ENCODE results near the gene DHFR2. TPM values are rescaled to one million over a fixed set of nuclear protein-coding genes. Genes with fewer than 3 reads are reported as not detected.

Gene DHFR2
- total and polyA plus RNA-seq, 2 of the 4 experiments (the other 2 are of a cell fraction), result 1.1 to 2.3 TPM

- Histone ChIP-seq H4K8ac (ENCODE audit: low read depth in 2 of 2, low read length in 2 of 2) (no peak overlapping the region), H3K4ac (ENCODE audit: low read depth, low read length) (no peak overlapping the region), H4K5ac (ENCODE audit: low read depth, low read length) (no peak overlapping the region), H3K14ac (replicated peaks; ENCODE audit: low read depth, low read length) (no peak overlapping the region), H3K79me1 (ENCODE audit: low read depth in 1 of 2, low read length in 2 of 2) (no peaks in the 10 kb centered on the region), H3K4me3 (ENCODE audit: insufficient read depth, low read depth, low read length) (no peak overlapping the region), H3K4me1 (ENCODE audit: control insufficient read depth, insufficient read depth, low read length) (no peaks in the 10 kb centered on the region), H2AK9ac (replicated peaks; ENCODE audit: low read depth, low read length, poor library complexity) (no peak overlapping the region), H4K91ac (ENCODE audit: insufficient read depth, low read depth, low read length) (no peak overlapping the region), H2AK5ac (ENCODE audit: low read depth, low read length) (no peak overlapping the region), H3K36me3 (ENCODE audit: control insufficient read depth, insufficient read depth, low read length) (no peaks in the 10 kb centered on the region), H3K27ac (ENCODE audit: insufficient read depth, low read length) (no peak overlapping the region), H3K18ac (ENCODE audit: low read depth, low read length) (no peak overlapping the region), H2AFZ (replicated peaks; ENCODE audit: low read length, poor library complexity) (no peak overlapping the region), H3K56ac (ENCODE audit: extremely low read depth, insufficient read depth, low read length) (no peak overlapping the region), H3K27me3 (ENCODE audit: control insufficient read depth, insufficient read depth, low read length) (no peaks in the 10 kb centered on the region), H3K4me2 (ENCODE audit: low read depth, low read length) (no peak overlapping the region), H3K9ac (ENCODE audit: low read depth, low read length) (no peak overlapping the region), H2BK15ac (ENCODE audit: low read depth, low read length) (no peak overlapping the region), H3K9me1 (ENCODE audit: insufficient read depth, low read length) (no peaks in the 10 kb centered on the region), H4K20me1 (ENCODE audit: insufficient read depth, low read length) (no peaks in the 10 kb centered on the region), H2BK120ac (ENCODE audit: low read depth, low read length) (no peak overlapping the region), H3K9me3 (ENCODE audit: control insufficient read depth, insufficient read depth, low read length) (no peaks in the 10 kb centered on the region), H2BK20ac (ENCODE audit: low read depth, low read length) (no peak overlapping the region), H2BK5ac (ENCODE audit: low read depth, low read length, poor library complexity, severe bottlenecking) (no peak overlapping the region), H3K23ac (ENCODE audit: low read depth, low read length) (no peak overlapping the region)
- intact Hi-C loops (cut with micrococcal nuclease), result no loop called here
- CTCF ChIA-PET, result no interaction called here
- TF ChIP-seq CTCF (conservative IDR thresholded peaks at IDR 0.05; ENCODE audit: low read depth, low read length) (no peak), RCOR1 (IDR thresholded peaks at IDR 0.05; ENCODE audit: insufficient replicate concordance, low read length) (no peak), BHLHE40 (IDR thresholded peaks at IDR 0.05; ENCODE audit: low read depth, low read length) (no peak), RFX5 (IDR thresholded peaks at IDR 0.05; ENCODE audit: low read depth, low read length) (no peak), USF2 (IDR thresholded peaks at IDR 0.05; ENCODE audit: low read depth, low read length) (no peak), CEBPB (IDR thresholded peaks at IDR 0.05; ENCODE audit: low read depth, low read length) (no peak), POLR2A (IDR thresholded peaks at IDR 0.05; ENCODE audit: low read depth, low read length) (no peak)
- ATAC-seq (ENCODE audit: low read depth) (no peak), DNase-seq (no peak)
- POLR2A ChIA-PET (ENCODE audit: unreplicated experiment), result no interaction called here
- no CpG with 5 or more reads among the region's 1 CpG for WGBS, 2 experiments (ENCODE audit: extremely low coverage in 2 of 2, insufficient read length in 1 of 2)
- dilution Hi-C loops (cut with HindIII; ENCODE audit: low sequenced_read_pairs, unreplicated experiment), result no loop called here
- no TSS peak for BruUV-seq (replicated peaks)
- in situ Hi-C loops (cut with MboI; ENCODE audit: low sequenced_read_pairs), result no loop called here
Observed at GRCh38 chr3:94012185-94012584, 50.5 kb downstream of the DHFR2 start.

Measured in IMR-90 (cell line).